Testis (tissue), 3 donors: ENCODE data around the gene SMARCC2. TPM values are rescaled to one million over a fixed set of nuclear protein-coding genes. Genes with fewer than 3 reads are reported as not detected.

Experiments
- DNase-seq: peaks from one replicate; pipeline ENCODE4 v3.0.0-alpha.2; 2019
- H3K27ac ChIP-seq, 2 donors: fragments of 200-600 bp; sonication (generic); one replicate each; pipeline ENCODE4 v1.5.1; 2019
- H3K27me3 ChIP-seq: fragments of 200-600 bp; sonication (generic); one replicate; pipeline ENCODE4 v1.5.1; 2019
- H3K36me3 ChIP-seq: fragments of 200-600 bp; sonication (generic); one replicate; pipeline ENCODE4 v1.5.1; 2017; ENCODE audit warnings: low read depth; ENCODE audit errors: missing control alignments
- H3K4me1 ChIP-seq: fragments of 200-600 bp; sonication (generic); one replicate; pipeline ENCODE4 v1.5.1; 2019
- H3K4me3 ChIP-seq, 2 donors: fragments of 200-600 bp; sonication (generic); one replicate each; pipeline ENCODE4 v1.5.1; 2017 to 2019
- H3K9me3 ChIP-seq: fragments of 200-600 bp; sonication (generic); one replicate; pipeline ENCODE4 v1.5.1; 2017
- POLR2A ChIP-seq: fragments of 450-650 bp; IDR thresholded peaks from one replicate; pipeline ENCODE4 v1.6.1; 2017; ENCODE audit warnings: antibody characterized with exemption, mild to moderate bottlenecking, moderate library complexity
- WGBS, 2 donors: methylation state at CpG; one replicate each; pipeline ENCODE4 v1.1.5; 2018; 5-methylcytosine and 5-hydroxymethylcytosine counted together
- intact Hi-C: fragments of 100-400 bp; cut with DNase I; formaldehyde crosslinking; loops from one replicate; pipeline ENCODE4 v1.15.1; 2023; ENCODE audit warnings: low total_unique reads
- polyA plus RNA-seq: library from polyadenylated mRNA; stranded (reverse); fragments of 350-450 nt; fragmentation: Illumina TruSeq; extraction: RNeasy Lipid Tissue Mini Kit (QIAGEN cat#74804); gene quantifications from one replicate; pipeline ENCODE4 v1.2.3, GENCODE V29; 2014; ENCODE audit warnings: low read depth, low replicate concordance; ENCODE audit not compliant: insufficient read depth
- total RNA-seq, 2 donors: library from RNA; depleted of rRNA; stranded (reverse); fragments of >200 nt; gene quantifications; one replicate each; pipeline ENCODE4 v1.2.3, GENCODE V29; 2016
- TF ChIP-seq, protein P1 (sequence below), 3 experiments: fragments of 450-650 bp in 2 of 3; fragments of 200-600 bp in 1 of 3; sonication (generic) in 1 of 3; IDR thresholded peaks; one replicate each; pipeline ENCODE4 v1.5.1; 2016 to 2019; ENCODE audit warnings: antibody characterized with exemption in 3 of 3, mild to moderate bottlenecking in 2 of 3, moderate library complexity in 1 of 3

The SMARCC2 gene
- total and polyA plus RNA-seq, 3 donors from 2014 or later, result 69.5 to 148 (median 106) TPM

DNA sequence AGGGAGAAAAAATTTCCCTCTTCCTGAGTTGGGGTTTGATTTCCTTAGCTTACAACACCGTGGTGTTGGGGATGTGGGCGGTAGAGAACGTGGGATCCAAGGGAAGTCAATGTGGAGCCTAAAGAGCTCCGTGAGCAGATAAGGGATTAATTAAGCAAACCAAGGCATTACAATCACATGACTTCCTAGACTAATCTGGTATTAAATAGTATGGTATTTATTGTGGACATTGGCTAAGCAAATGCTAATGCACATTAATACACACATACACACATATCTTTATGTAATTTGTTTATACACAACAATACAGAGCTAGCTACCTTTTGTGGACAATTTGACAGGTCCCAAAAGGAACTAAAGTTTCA, 33.2 kb upstream of the SMARCC2 start:
- H3K4me1 ChIP-seq, result peaks cover 37% of the 10 kb centered on the region

GRCh38 chr12:56221757-56222530, 32.7 kb upstream of the SMARCC2 start, which contains the start of gene RNF41:
Gene RNF41, minus strand, starts transcription at chr12:56221922. Its CDS starts 7,875 bp downstream, at chr12:56214047.
- intact Hi-C loops, result no loop called here
- 0 to 1% methylated on average over 25 to 42 of the region's 42 CpGs for WGBS, 2 donors
- no peaks in the 10 kb centered on the region for H3K27me3 ChIP-seq
- H3K9me3 ChIP-seq, result no peaks in the 10 kb centered on the region
- H3K27ac ChIP-seq, result peak within 1 kb of the TSS; percentile 89 to 98
- peaks cover 37% of the 10 kb centered on the region for H3K4me1 ChIP-seq
- peak within 1 kb of the TSS; percentile 65 to 95 for H3K4me3 ChIP-seq
- no peaks in the 10 kb centered on the region for H3K36me3 ChIP-seq
- peak; percentile 93 for TF ChIP-seq POLR2A
- TF ChIP-seq, protein P1, sequence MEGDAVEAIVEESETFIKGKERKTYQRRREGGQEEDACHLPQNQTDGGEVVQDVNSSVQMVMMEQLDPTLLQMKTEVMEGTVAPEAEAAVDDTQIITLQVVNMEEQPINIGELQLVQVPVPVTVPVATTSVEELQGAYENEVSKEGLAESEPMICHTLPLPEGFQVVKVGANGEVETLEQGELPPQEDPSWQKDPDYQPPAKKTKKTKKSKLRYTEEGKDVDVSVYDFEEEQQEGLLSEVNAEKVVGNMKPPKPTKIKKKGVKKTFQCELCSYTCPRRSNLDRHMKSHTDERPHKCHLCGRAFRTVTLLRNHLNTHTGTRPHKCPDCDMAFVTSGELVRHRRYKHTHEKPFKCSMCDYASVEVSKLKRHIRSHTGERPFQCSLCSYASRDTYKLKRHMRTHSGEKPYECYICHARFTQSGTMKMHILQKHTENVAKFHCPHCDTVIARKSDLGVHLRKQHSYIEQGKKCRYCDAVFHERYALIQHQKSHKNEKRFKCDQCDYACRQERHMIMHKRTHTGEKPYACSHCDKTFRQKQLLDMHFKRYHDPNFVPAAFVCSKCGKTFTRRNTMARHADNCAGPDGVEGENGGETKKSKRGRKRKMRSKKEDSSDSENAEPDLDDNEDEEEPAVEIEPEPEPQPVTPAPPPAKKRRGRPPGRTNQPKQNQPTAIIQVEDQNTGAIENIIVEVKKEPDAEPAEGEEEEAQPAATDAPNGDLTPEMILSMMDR (IDR thresholded peaks at IDR 0.05), result peak in 1 of 3 experiments; percentile 14
- peak; percentile 98 for DNase-seq

More for the DNA sequence above, 33.2 kb upstream of the SMARCC2 start:
- H3K9me3 ChIP-seq, result no peaks in the 10 kb centered on the region
- 0 to 3% methylated on average over 4 of the region's 4 CpGs for WGBS, 2 donors
- H3K36me3 ChIP-seq, result no peaks in the 10 kb centered on the region
- intact Hi-C loops, result no loop called here
- TF ChIP-seq, protein P1 (IDR thresholded peaks at IDR 0.05), result no peak
- no peak for TF ChIP-seq POLR2A
- H3K4me3 ChIP-seq, result peak overlapping the region; percentile 65 to 95
- no peaks in the 10 kb centered on the region for H3K27me3 ChIP-seq
- peak overlapping the region; percentile 89 to 98 for H3K27ac ChIP-seq
- no peak for DNase-seq

DNA sequence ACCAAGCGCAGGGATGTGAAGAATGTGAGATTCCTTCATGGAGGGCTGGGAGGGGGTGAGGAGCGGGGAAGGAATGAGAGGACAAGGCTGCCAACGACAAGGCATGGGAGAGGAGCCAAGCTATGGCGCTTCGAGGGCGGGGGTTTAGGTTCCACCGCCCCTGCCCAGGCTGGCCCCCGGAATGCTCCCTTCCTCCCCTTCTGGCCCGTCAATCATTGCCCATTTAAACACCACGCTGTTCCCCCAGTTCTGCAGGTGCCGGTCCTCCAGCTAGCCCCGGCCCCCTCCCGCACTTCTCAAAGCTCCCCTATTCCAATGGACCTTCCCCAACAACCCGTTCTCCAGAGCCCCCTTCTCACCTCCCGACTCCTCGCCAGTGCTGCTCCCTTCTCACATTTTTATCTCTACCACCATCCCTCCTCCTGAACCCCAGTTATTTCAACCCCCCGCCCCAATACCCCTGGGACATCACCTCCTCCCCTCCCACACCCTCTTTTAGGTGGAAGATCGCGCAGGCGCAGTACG, 32.0 kb upstream of the SMARCC2 start:
- Histone ChIP-seq H3K36me3 (no peaks in the 10 kb centered on the region), H3K9me3 (no peaks in the 10 kb centered on the region), H3K27ac (peak overlapping the region; percentile 89 to 98), H3K4me1 (peaks cover 37% of the 10 kb centered on the region), H3K4me3 (peak overlapping the region; percentile 65 to 95), H3K27me3 (no peaks in the 10 kb centered on the region)
- peak; percentile 56 for DNase-seq
- WGBS, 2 donors, result 1% methylated on average over 12 to 21 of the region's 21 CpGs
- no peak for TF ChIP-seq POLR2A
- TF ChIP-seq, protein P1 (IDR thresholded peaks at IDR 0.05), result no peak
- intact Hi-C loops, result no loop called here

- DNase-seq, result no peak
- Histone ChIP-seq H3K4me1 (peaks cover 37% of the 10 kb centered on the region), H3K4me3 (peak overlapping the region; percentile 65 to 95), H3K27ac (peak overlapping the region; percentile 89 to 98), H3K36me3 (no peaks in the 10 kb centered on the region), H3K9me3 (no peaks in the 10 kb centered on the region), H3K27me3 (no peaks in the 10 kb centered on the region)
- 2 to 10% methylated on average over 10 of the region's 10 CpGs for WGBS, 2 donors
- intact Hi-C loops, result no loop called here
- no peak for TF ChIP-seq POLR2A
- TF ChIP-seq, protein P1 (IDR thresholded peaks at IDR 0.05), result no peak
Observed at GRCh38 chr12:56220611-56221231, 31.4 kb upstream of the SMARCC2 start.
